COLO668 (cell line): Measurements from ENCODE around the gene FAM120A.

Experiments
- DNase-seq: peaks from one replicate; lab custom pipeline; 2025; ENCODE audit not compliant: unreplicated experiment; lab: John Stamatoyannopoulos, UW

FAM120A gene

DNA sequence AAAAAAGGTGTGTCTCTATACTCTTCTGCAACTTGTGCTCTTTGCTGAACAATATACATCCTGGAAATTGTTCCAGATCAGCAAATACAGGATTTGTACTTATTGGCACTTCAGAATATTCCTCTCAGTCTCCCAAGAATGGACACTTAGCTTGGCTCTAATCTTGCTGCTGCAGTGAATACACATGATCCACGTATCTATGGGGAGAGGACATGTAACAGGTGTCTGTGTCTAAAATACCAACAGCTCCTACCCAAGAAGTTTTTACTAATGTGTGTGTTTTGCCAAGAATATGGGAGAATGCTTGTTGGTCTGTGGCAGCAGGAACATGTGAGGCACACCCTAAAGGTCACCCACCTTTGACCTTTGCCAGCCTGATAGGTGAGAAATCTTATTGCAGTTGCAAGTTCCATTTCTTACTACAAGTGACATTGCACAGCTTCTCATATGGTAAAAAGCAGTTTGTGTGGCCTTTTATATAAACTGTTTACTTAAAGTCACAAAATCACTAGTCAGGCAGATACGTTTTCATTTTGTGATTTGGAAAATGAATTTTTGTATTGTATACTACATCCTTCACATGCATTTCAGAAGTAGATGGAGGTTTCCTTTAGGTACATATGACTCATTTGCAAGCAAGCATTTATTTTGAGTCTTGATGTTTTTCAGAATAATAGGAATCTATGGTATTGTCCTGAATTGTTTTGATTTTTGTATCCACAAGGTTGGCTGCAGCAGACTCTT is 160.7 kb downstream of the FAM120A start:
- no peak for DNase-seq

GRCh38 chr9:93612796-93613154 is 161.3 kb downstream of the FAM120A start:
- peak; percentile 49 for DNase-seq

- no peak for DNase-seq
Observed at GRCh38 chr9:93613174-93613573, 161.7 kb downstream of the FAM120A start.

DNA sequence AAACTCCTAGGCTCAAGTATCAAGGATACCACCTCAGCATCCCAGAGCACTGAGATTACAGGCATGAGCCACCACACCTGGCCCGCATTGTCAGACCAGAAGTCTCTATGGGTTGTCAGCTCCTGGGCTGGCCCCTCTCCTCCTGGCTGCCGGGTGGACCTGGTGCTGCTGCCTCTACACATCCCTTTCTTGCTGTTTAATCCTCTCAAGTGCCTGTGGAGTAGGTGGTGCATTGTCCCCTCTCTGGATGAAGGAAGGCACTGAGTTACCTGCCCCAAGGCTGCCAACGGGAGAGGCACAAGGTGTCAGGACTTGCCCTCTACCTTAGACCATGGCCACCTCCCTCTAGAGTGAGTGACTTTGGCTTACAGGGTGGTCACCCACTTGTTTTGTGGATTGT is 162.3 kb downstream of the FAM120A start:
- no peak for DNase-seq

- DNase-seq: no peak
Observed at GRCh38 chr9:93614830-93615468, 163.5 kb downstream of the FAM120A start.
